ENCODE results near the gene CCDC13. TPM values are rescaled to one million over a fixed set of nuclear protein-coding genes. Genes with fewer than 3 reads are reported as not detected.

Gene CCDC13
- total and polyA plus RNA-seq, 2 donors (not counting 1 experiment from before 2014, with no cell fraction given) = 0.41 to 0.66 TPM

GRCh38 chr3:42764561-42765295 lies 8.3 kb downstream of the CCDC13 start:
- H3K4me1 ChIP-seq (ENCODE audit: control insufficient read depth, extremely low read depth, insufficient read depth, low read length) = peaks cover 4% of the 10 kb centered on the region
- no peak overlapping the region for H3K27ac ChIP-seq (ENCODE audit: insufficient read depth, low read length)
- no peaks in the 10 kb centered on the region for H3K79me2 ChIP-seq (ENCODE audit: control insufficient read depth, insufficient read depth, low read length)
- H3K4me3 ChIP-seq (replicated peaks in 1 of 4; ENCODE audit: control extremely low read depth in 1 of 4, insufficient read depth in 1 of 4, low read depth in 3 of 4, low read length in 4 of 4) = no peak overlapping the region
- no peak for DNase-seq (ENCODE audit: low read depth in 2 of 2)
- H2AFZ ChIP-seq (ENCODE audit: low read length) = no peak overlapping the region
- no peaks in the 10 kb centered on the region for H3K9me3 ChIP-seq (ENCODE audit: control insufficient read depth, insufficient read depth, low read depth, low read length)
- H3K9ac ChIP-seq (ENCODE audit: insufficient read depth, low read length) = no peak overlapping the region
- H3K36me3 ChIP-seq (ENCODE audit: control insufficient read depth, insufficient read depth, low read length) = no peaks in the 10 kb centered on the region
- H3K27me3 ChIP-seq (ENCODE audit: control insufficient read depth, insufficient read depth, low read length) = peaks cover 6% of the 10 kb centered on the region
- H3K4me2 ChIP-seq (ENCODE audit: extremely low read depth, insufficient read depth, low read length) = no peak overlapping the region
- H4K20me1 ChIP-seq (ENCODE audit: control insufficient read depth, extremely low read depth, insufficient read depth, low read length) = no peaks in the 10 kb centered on the region
- TF ChIP-seq CTCF (conservative IDR thresholded peaks at IDR 0.05 in 1 of 2, IDR thresholded peaks at IDR 0.05 in 1 of 2; ENCODE audit: low read depth in 1 of 2, low read length in 2 of 2) = no peak
- no peak for TF ChIP-seq EZH2 (IDR thresholded peaks at IDR 0.05; ENCODE audit: low read length, missing control alignments)

GRCh38 chr3:42764115-42764514 lies 8.9 kb downstream of the CCDC13 start:
- H3K27me3 ChIP-seq (ENCODE audit: control insufficient read depth, insufficient read depth, low read length) = peaks cover 6% of the 10 kb centered on the region
- TF ChIP-seq EZH2 (IDR thresholded peaks at IDR 0.05; ENCODE audit: low read length, missing control alignments) (no peak), CTCF (conservative IDR thresholded peaks at IDR 0.05 in 1 of 2, IDR thresholded peaks at IDR 0.05 in 1 of 2; ENCODE audit: low read depth in 1 of 2, low read length in 2 of 2) (no peak)

GRCh38 chr3:42763021-42763420 lies 10.0 kb downstream of the CCDC13 start:
- Histone ChIP-seq H3K4me1 (ENCODE audit: control insufficient read depth, extremely low read depth, insufficient read depth, low read length) (peaks cover 4% of the 10 kb centered on the region), H3K79me2 (ENCODE audit: control insufficient read depth, insufficient read depth, low read length) (no peaks in the 10 kb centered on the region), H3K4me3 (replicated peaks in 1 of 4; ENCODE audit: control extremely low read depth in 1 of 4, insufficient read depth in 1 of 4, low read depth in 3 of 4, low read length in 4 of 4) (no peak overlapping the region), H3K4me2 (ENCODE audit: extremely low read depth, insufficient read depth, low read length) (no peak overlapping the region), H3K9me3 (ENCODE audit: control insufficient read depth, insufficient read depth, low read depth, low read length) (no peaks in the 10 kb centered on the region), H3K9ac (ENCODE audit: insufficient read depth, low read length) (no peak overlapping the region), H3K36me3 (ENCODE audit: control insufficient read depth, insufficient read depth, low read length) (no peaks in the 10 kb centered on the region), H4K20me1 (ENCODE audit: control insufficient read depth, extremely low read depth, insufficient read depth, low read length) (no peaks in the 10 kb centered on the region), H2AFZ (ENCODE audit: low read length) (no peak overlapping the region), H3K27me3 (ENCODE audit: control insufficient read depth, insufficient read depth, low read length) (peaks cover 6% of the 10 kb centered on the region), H3K27ac (ENCODE audit: insufficient read depth, low read length) (no peak overlapping the region)
- TF ChIP-seq EZH2 (IDR thresholded peaks at IDR 0.05; ENCODE audit: low read length, missing control alignments) = no peak
- TF ChIP-seq CTCF (conservative IDR thresholded peaks at IDR 0.05 in 1 of 2, IDR thresholded peaks at IDR 0.05 in 1 of 2; ENCODE audit: low read depth in 1 of 2, low read length in 2 of 2) = no peak
- peak; percentile 57 to 78 for DNase-seq (ENCODE audit: low read depth in 2 of 2)

More at GRCh38 chr3:42764115-42764514, 8.9 kb downstream of the CCDC13 start:
- DNase-seq (ENCODE audit: low read depth in 2 of 2) = no peak
- Histone ChIP-seq H3K9me3 (ENCODE audit: control insufficient read depth, insufficient read depth, low read depth, low read length) (no peaks in the 10 kb centered on the region), H3K4me1 (ENCODE audit: control insufficient read depth, extremely low read depth, insufficient read depth, low read length) (peaks cover 4% of the 10 kb centered on the region), H3K4me2 (ENCODE audit: extremely low read depth, insufficient read depth, low read length) (no peak overlapping the region), H2AFZ (ENCODE audit: low read length) (no peak overlapping the region), H3K9ac (ENCODE audit: insufficient read depth, low read length) (no peak overlapping the region), H3K27ac (ENCODE audit: insufficient read depth, low read length) (no peak overlapping the region), H3K79me2 (ENCODE audit: control insufficient read depth, insufficient read depth, low read length) (no peaks in the 10 kb centered on the region), H4K20me1 (ENCODE audit: control insufficient read depth, extremely low read depth, insufficient read depth, low read length) (no peaks in the 10 kb centered on the region), H3K4me3 (replicated peaks in 1 of 4; ENCODE audit: control extremely low read depth in 1 of 4, insufficient read depth in 1 of 4, low read depth in 3 of 4, low read length in 4 of 4) (no peak overlapping the region), H3K36me3 (ENCODE audit: control insufficient read depth, insufficient read depth, low read length) (no peaks in the 10 kb centered on the region)
